Measurements from ENCODE around the gene NAXD. TPM values are rescaled to one million over a fixed set of nuclear protein-coding genes. Genes with fewer than 3 reads are reported as not detected.

Gene NAXD
- total and polyA plus RNA-seq, 2 experiments from 2014 or later, result 16.9 to 18.5 TPM

DNA sequence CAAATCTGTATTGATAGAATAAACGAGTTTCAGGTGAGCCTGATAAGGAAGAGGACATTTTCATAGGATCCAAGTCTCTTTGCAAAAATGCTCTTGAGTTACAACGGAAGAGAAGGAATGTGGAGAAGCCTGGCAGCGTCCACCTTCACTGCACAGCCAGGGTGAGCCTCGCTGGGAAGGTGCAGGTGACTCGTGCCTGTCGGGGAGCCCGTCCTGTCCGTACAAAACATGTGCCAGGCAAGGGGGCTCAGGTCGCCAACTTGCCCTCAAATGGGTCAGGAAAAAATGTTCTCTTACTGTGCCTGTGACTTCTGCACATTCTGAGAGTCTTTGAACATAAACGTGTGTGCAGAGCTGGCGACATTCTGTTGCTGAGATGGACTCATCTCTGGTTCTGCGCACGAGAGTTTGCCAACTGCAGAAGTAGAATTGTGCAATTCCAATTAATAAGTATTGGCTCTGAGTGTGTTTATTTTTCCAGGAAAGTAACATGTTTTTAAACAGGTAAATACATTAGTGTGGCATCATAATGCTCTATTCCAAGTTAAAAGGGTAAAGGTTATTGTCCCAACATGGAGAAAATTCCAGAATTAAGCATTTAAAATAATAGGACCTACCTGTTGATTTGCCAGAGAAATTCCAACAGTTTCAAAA is 28.6 kb downstream of the NAXD start (continued):
- TF ChIP-seq, protein P1, sequence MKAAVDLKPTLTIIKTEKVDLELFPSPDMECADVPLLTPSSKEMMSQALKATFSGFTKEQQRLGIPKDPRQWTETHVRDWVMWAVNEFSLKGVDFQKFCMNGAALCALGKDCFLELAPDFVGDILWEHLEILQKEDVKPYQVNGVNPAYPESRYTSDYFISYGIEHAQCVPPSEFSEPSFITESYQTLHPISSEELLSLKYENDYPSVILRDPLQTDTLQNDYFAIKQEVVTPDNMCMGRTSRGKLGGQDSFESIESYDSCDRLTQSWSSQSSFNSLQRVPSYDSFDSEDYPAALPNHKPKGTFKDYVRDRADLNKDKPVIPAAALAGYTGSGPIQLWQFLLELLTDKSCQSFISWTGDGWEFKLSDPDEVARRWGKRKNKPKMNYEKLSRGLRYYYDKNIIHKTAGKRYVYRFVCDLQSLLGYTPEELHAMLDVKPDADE (IDR thresholded peaks at IDR 0.05), result no peak
- TF ChIP-seq CREB1 (CRISPR knock-in tag; IDR thresholded peaks at IDR 0.05; ENCODE audit: low read depth) (no peak), ZNF114 (CRISPR knock-in tag; IDR thresholded peaks at IDR 0.05) (no peak), JUNB (IDR thresholded peaks at IDR 0.05; ENCODE audit: unreplicated experiment) (no peak)
- TF ChIP-seq, protein P2, sequence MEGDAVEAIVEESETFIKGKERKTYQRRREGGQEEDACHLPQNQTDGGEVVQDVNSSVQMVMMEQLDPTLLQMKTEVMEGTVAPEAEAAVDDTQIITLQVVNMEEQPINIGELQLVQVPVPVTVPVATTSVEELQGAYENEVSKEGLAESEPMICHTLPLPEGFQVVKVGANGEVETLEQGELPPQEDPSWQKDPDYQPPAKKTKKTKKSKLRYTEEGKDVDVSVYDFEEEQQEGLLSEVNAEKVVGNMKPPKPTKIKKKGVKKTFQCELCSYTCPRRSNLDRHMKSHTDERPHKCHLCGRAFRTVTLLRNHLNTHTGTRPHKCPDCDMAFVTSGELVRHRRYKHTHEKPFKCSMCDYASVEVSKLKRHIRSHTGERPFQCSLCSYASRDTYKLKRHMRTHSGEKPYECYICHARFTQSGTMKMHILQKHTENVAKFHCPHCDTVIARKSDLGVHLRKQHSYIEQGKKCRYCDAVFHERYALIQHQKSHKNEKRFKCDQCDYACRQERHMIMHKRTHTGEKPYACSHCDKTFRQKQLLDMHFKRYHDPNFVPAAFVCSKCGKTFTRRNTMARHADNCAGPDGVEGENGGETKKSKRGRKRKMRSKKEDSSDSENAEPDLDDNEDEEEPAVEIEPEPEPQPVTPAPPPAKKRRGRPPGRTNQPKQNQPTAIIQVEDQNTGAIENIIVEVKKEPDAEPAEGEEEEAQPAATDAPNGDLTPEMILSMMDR (conservative IDR thresholded peaks at IDR 0.05; ENCODE audit: low read depth in 2 of 2), result no peak

DNA sequence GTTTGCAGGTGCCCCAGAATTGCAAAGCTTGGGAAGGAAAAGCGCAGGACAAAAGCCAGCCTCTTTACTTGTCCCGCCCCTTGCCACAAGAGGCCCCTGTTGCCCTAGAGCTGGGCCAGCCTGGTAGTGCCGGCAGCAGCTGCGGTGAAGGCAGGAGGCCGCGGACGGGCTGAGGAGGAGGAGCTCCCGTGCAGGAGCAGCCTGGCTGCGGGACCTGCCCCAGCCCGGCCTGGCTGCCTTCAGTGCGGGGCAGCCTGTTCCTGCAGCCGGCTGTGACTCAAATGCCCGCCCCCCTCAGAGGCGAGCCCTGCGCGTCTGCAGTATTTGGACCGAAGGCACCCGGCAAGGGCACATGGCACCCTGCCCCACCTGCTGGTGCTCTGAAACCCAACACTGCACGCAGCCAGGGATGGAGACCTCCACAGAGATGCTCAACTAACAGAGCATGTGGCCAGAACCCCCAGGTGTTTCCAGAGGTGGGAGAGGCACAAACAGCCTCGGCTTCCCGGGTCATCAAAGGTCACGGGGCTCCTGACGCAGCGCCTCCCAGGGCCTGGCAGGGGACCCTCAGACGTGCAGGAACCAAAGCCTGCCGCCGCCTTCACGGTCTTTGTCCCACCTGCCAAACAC is 29.7 kb downstream of the NAXD start:
- DNase-seq (ENCODE audit: low spot score) (peak; percentile 94), ATAC-seq (peak; percentile 95)
- peaks cover 19% of the 10 kb centered on the region for H3K4me1 Mint-ChIP-seq
- H3K27ac Mint-ChIP-seq, result no peak overlapping the region
- H2AFZ ChIP-seq, result no peak overlapping the region
- peaks cover 3% of the 10 kb centered on the region; the same call in 1 of the 2 replicates for H3K36me3 ChIP-seq (ENCODE audit: insufficient read depth)
- H3K4me3 ChIP-seq, result peak overlapping the region; percentile 23; the same call in 1 of the 2 replicates
- peaks cover 7% of the 10 kb centered on the region for H4K20me1 ChIP-seq (replicated peaks; ENCODE audit: insufficient read depth)
- H3K4me3 Mint-ChIP-seq, result no peak overlapping the region
- H3K4me2 ChIP-seq, result peak overlapping the region; percentile 57; the same call in 1 of the 2 replicates
- peaks cover 28% of the 10 kb centered on the region for H3K36me3 Mint-ChIP-seq (ENCODE audit: low read depth)
- peaks cover 10% of the 10 kb centered on the region for H3F3A ChIP-seq (replicated peaks; ENCODE audit: low read depth)
- H3K27ac ChIP-seq (ENCODE audit: low read depth), result 0 out of 2 replicates have a peak overlapping the region, but pooled peaks have one; percentile 39
- peaks cover 11% of the 10 kb centered on the region for H3K27me3 Mint-ChIP-seq (ENCODE audit: insufficient read depth, low read depth, poor library complexity)
- no peaks in the 10 kb centered on the region for H3K9me2 ChIP-seq (ENCODE audit: insufficient read depth)
- no peaks in the 10 kb centered on the region for H3K79me2 ChIP-seq (replicated peaks; ENCODE audit: insufficient read depth)
- no peaks in the 10 kb centered on the region; the same call in 2 of the 3 replicates for H3K9me3 Mint-ChIP-seq
- H3K27me3 ChIP-seq (ENCODE audit: insufficient read depth), result no peaks in the 10 kb centered on the region
- H3K4me1 ChIP-seq (ENCODE audit: insufficient read depth), result peaks cover 6% of the 10 kb centered on the region
- TF ChIP-seq, protein P3, sequence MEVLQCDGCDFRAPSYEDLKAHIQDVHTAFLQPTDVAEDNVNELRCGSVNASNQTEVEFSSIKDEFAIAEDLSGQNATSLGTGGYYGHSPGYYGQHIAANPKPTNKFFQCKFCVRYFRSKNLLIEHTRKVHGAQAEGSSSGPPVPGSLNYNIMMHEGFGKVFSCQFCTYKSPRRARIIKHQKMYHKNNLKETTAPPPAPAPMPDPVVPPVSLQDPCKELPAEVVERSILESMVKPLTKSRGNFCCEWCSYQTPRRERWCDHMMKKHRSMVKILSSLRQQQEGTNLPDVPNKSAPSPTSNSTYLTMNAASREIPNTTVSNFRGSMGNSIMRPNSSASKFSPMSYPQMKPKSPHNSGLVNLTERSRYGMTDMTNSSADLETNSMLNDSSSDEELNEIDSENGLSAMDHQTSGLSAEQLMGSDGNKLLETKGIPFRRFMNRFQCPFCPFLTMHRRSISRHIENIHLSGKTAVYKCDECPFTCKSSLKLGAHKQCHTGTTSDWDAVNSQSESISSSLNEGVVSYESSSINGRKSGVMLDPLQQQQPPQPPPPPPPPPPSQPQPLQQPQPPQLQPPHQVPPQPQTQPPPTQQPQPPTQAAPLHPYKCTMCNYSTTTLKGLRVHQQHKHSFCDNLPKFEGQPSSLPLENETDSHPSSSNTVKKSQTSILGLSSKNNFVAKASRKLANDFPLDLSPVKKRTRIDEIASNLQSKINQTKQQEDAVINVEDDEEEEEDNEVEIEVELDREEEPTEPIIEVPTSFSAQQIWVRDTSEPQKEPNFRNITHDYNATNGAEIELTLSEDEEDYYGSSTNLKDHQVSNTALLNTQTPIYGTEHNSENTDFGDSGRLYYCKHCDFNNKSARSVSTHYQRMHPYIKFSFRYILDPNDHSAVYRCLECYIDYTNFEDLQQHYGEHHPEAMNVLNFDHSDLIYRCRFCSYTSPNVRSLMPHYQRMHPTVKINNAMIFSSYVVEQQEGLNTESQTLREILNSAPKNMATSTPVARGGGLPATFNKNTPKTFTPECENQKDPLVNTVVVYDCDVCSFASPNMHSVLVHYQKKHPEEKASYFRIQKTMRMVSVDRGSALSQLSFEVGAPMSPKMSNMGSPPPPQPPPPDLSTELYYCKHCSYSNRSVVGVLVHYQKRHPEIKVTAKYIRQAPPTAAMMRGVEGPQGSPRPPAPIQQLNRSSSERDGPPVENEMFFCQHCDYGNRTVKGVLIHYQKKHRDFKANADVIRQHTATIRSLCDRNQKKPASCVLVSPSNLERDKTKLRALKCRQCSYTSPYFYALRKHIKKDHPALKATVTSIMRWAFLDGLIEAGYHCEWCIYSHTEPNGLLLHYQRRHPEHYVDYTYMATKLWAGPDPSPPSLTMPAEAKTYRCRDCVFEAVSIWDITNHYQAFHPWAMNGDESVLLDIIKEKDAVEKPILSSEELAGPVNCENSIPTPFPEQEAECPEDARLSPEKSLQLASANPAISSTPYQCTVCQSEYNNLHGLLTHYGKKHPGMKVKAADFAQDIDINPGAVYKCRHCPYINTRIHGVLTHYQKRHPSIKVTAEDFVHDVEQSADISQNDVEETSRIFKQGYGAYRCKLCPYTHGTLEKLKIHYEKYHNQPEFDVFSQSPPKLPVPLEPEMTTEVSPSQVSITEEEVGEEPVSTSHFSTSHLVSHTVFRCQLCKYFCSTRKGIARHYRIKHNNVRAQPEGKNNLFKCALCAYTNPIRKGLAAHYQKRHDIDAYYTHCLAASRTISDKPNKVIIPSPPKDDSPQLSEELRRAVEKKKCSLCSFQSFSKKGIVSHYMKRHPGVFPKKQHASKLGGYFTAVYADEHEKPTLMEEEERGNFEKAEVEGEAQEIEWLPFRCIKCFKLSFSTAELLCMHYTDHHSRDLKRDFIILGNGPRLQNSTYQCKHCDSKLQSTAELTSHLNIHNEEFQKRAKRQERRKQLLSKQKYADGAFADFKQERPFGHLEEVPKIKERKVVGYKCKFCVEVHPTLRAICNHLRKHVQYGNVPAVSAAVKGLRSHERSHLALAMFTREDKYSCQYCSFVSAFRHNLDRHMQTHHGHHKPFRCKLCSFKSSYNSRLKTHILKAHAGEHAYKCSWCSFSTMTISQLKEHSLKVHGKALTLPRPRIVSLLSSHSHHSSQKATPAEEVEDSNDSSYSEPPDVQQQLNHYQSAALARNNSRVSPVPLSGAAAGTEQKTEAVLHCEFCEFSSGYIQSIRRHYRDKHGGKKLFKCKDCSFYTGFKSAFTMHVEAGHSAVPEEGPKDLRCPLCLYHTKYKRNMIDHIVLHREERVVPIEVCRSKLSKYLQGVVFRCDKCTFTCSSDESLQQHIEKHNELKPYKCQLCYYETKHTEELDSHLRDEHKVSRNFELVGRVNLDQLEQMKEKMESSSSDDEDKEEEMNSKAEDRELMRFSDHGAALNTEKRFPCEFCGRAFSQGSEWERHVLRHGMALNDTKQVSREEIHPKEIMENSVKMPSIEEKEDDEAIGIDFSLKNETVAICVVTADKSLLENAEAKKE (CRISPR knock-in tag; IDR thresholded peaks at IDR 0.05), result no peak
- TF ChIP-seq, protein P4, sequence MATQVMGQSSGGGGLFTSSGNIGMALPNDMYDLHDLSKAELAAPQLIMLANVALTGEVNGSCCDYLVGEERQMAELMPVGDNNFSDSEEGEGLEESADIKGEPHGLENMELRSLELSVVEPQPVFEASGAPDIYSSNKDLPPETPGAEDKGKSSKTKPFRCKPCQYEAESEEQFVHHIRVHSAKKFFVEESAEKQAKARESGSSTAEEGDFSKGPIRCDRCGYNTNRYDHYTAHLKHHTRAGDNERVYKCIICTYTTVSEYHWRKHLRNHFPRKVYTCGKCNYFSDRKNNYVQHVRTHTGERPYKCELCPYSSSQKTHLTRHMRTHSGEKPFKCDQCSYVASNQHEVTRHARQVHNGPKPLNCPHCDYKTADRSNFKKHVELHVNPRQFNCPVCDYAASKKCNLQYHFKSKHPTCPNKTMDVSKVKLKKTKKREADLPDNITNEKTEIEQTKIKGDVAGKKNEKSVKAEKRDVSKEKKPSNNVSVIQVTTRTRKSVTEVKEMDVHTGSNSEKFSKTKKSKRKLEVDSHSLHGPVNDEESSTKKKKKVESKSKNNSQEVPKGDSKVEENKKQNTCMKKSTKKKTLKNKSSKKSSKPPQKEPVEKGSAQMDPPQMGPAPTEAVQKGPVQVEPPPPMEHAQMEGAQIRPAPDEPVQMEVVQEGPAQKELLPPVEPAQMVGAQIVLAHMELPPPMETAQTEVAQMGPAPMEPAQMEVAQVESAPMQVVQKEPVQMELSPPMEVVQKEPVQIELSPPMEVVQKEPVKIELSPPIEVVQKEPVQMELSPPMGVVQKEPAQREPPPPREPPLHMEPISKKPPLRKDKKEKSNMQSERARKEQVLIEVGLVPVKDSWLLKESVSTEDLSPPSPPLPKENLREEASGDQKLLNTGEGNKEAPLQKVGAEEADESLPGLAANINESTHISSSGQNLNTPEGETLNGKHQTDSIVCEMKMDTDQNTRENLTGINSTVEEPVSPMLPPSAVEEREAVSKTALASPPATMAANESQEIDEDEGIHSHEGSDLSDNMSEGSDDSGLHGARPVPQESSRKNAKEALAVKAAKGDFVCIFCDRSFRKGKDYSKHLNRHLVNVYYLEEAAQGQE (IDR thresholded peaks at IDR 0.05; ENCODE audit: unreplicated experiment), result no peak
- TF ChIP-seq POLR2AphosphoS5 (IDR thresholded peaks at IDR 0.05; ENCODE audit: low read depth), result 0 out of 2 replicates have a peak, but pooled peaks have one; percentile 24

Measured in GM23338 (cell line).